K562 (cell line): ENCODE measurements around the gene NCOA6. TPM values are rescaled to one million over a fixed set of nuclear protein-coding genes. Genes with fewer than 3 reads are reported as not detected.

ENCODE experiments used
- ARNT ChIP-seq, 2 experiments: fragments of 450-650 bp; IDR thresholded peaks; 2 replicates each; pipeline ENCODE4 v1.6.1; 2016; ENCODE audit warnings: mild to moderate bottlenecking in 1 of 2
- CBFA2T3 ChIP-seq: fragments of 450-650 bp; IDR thresholded peaks from 2 replicates; pipeline ENCODE4 v1.6.1; 2017
- CCNT2 ChIP-seq: IDR thresholded peaks from 2 replicates; pipeline ENCODE4 v1.6.1; 2011; ENCODE audit warnings: borderline replicate concordance, low read depth, mild to moderate bottlenecking, moderate library complexity, mixed read lengths, low read length; ENCODE audit not compliant: insufficient read length; ENCODE audit errors: extremely low read depth
- CEBPB ChIP-seq: fragments of 450-650 bp; IDR thresholded peaks from 2 replicates; pipeline ENCODE4 v1.6.1; 2016; ENCODE audit warnings: missing genetic modification characterization, missing compliant biosample characterization
- DNMT1 ChIP-seq: fragments of 450-650 bp; IDR thresholded peaks from 2 replicates; pipeline ENCODE4 v1.6.1; 2016; ENCODE audit warnings: antibody characterized with exemption, mild to moderate bottlenecking
- KDM1A ChIP-seq, 2 experiments: fragments of 450-650 bp; IDR thresholded peaks; 2 replicates each; pipeline ENCODE4 v1.6.1; 2016; ENCODE audit warnings: mild to moderate bottlenecking in 2 of 2
- MXI1 ChIP-seq: IDR thresholded peaks from 2 replicates; pipeline ENCODE4 v1.6.1; 2011; ENCODE audit warnings: low read depth, mild to moderate bottlenecking, improper control_type of control experiment, low read length
- NFE2 ChIP-seq: IDR thresholded peaks from 2 replicates; pipeline ENCODE4 v1.6.1; 2014; ENCODE audit warnings: antibody characterized with exemption, low read depth
- PHB2 ChIP-seq: fragments of 450-650 bp; IDR thresholded peaks from 2 replicates; pipeline ENCODE4 v1.6.1; 2017; ENCODE audit warnings: low read depth
- TOE1 ChIP-seq, 2 experiments: fragments of 450-650 bp in 1 of 2; sonication (generic) in 1 of 2; formaldehyde crosslinking in 1 of 2; IDR thresholded peaks; 2 replicates each; pipeline versions ENCODE4 v1.7.1 to v1.8.0; 2016 to 2022; ENCODE audit warnings: borderline replicate concordance in 2 of 2, mild to moderate bottlenecking in 2 of 2, antibody characterized with exemption in 1 of 2, inconsistent platforms in 1 of 2, low read depth in 1 of 2, missing genetic modification reagents in 1 of 2, moderate library complexity in 1 of 2
- ZNF134 ChIP-seq: fragments of 250-450 bp; sonication (Bioruptor Pico); conservative IDR thresholded peaks from 2 replicates; pipeline ENCODE4 v1.4.0; 2020
- polyA plus RNA-seq, 8 experiments: library from polyadenylated mRNA; depleted of rRNA in 4 of 8; stranded (reverse) in 5 of 8; unstranded in 3 of 8; fragments of >200 nt; fragmentation: Nextera tagmentation in 2 of 8; fragmentation: Illumina TruSeq in 1 of 8; extraction: Ambion mirVana in 2 of 8; extraction: Trizol in 1 of 8; gene quantifications; 2 replicates each; pipeline versions ENCODE4 v1.2.1 to v1.2.3, GENCODE V29; 2011 to 2014; ENCODE audit warnings: inconsistent platforms in 1 of 8, missing spikeins in 1 of 8
- total RNA-seq, 7 experiments: library from RNA; depleted of rRNA in 6 of 7; stranded (reverse); fragments of >200 nt in 6 of 7; fragmentation: Illumina TruSeq in 2 of 7; extraction: Trizol in 2 of 7; gene quantifications; 2 replicates each; pipeline versions ENCODE4 v1.2.1 to v1.2.3, GENCODE V29; 2011 to 2021; ENCODE audit warnings: low replicate concordance in 1 of 7
- TF ChIP-seq, protein P1 (sequence below): fragments of 450-650 bp; IDR thresholded peaks from 2 replicates; pipeline ENCODE4 v1.7.0; 2016; ENCODE audit warnings: borderline replicate concordance
- TF ChIP-seq, protein P2 (sequence below): fragments of 450-650 bp; IDR thresholded peaks from 2 replicates; pipeline ENCODE4 v1.6.1; 2016; ENCODE audit warnings: mild to moderate bottlenecking, moderate library complexity

NCOA6 gene
- total and polyA plus RNA-seq, 9 of the 15 experiments (the other 6 are each of a cell fraction or from before 2014, with no cell fraction given): 6.1 to 25.0 (median 9.5) TPM

DNA sequence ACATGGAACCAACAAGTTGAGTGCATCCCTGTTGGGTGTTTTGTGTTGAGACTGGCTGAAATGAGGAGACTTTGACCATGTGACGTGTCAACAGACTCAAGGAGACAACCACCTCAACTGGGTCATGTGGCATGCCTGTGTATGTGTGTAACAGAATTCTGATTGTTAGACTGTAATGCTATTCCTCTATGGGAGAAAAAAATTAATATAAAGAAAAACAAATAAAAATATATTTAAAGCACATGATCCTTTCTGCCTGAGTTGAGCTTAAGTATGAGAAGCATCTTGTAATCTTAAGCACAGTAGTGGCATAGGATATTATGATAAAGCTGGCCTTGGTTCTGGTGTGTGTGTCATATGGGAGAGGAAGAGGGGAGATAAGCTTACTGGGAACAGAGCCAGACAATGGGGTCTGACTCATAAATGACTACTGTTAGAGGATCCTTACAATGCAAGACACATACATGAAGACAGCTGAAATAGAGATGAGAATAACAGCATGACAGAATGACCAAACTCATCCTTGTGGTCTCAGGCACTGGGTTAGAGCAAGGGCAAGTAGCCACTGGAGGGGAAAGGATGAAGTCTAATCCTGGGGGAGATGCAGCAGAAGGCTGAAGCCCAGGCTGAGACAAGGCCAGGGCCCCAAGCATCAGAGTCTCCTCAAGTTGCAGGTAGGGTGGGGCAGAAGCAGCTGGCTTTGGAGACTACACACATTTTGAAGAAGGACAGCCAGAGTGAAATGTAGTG lies 112.1 kb downstream of the NCOA6 start (continued):
- peak; percentile 76 for TF ChIP-seq PHB2
- TF ChIP-seq ARNT (IDR thresholded peaks at IDR 0.05): peak in 1 of 2 experiments; percentile 91; a peak in 2 of 4 replicates
- TF ChIP-seq TOE1 (IDR thresholded peaks at IDR 0.05; ENCODE audit: borderline replicate concordance): peak; percentile 53; the same call in 1 of the 2 replicates
- TF ChIP-seq TOE1 (CRISPR knock-in tag; IDR thresholded peaks at IDR 0.05; ENCODE audit: borderline replicate concordance, low read depth): no peak
- 0 out of 2 replicates have a peak, but pooled peaks have one; percentile 20 for TF ChIP-seq DNMT1
- TF ChIP-seq, protein P1, sequence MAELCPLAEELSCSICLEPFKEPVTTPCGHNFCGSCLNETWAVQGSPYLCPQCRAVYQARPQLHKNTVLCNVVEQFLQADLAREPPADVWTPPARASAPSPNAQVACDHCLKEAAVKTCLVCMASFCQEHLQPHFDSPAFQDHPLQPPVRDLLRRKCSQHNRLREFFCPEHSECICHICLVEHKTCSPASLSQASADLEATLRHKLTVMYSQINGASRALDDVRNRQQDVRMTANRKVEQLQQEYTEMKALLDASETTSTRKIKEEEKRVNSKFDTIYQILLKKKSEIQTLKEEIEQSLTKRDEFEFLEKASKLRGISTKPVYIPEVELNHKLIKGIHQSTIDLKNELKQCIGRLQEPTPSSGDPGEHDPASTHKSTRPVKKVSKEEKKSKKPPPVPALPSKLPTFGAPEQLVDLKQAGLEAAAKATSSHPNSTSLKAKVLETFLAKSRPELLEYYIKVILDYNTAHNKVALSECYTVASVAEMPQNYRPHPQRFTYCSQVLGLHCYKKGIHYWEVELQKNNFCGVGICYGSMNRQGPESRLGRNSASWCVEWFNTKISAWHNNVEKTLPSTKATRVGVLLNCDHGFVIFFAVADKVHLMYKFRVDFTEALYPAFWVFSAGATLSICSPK: no peak
- TF ChIP-seq KDM1A (IDR thresholded peaks at IDR 0.05): peak; percentile 88; a peak in 3 of 4 replicates
- TF ChIP-seq MXI1: peak; percentile 64
- TF ChIP-seq ZNF134: no peak
- peak; percentile 61 for TF ChIP-seq CCNT2
- TF ChIP-seq, protein P2, sequence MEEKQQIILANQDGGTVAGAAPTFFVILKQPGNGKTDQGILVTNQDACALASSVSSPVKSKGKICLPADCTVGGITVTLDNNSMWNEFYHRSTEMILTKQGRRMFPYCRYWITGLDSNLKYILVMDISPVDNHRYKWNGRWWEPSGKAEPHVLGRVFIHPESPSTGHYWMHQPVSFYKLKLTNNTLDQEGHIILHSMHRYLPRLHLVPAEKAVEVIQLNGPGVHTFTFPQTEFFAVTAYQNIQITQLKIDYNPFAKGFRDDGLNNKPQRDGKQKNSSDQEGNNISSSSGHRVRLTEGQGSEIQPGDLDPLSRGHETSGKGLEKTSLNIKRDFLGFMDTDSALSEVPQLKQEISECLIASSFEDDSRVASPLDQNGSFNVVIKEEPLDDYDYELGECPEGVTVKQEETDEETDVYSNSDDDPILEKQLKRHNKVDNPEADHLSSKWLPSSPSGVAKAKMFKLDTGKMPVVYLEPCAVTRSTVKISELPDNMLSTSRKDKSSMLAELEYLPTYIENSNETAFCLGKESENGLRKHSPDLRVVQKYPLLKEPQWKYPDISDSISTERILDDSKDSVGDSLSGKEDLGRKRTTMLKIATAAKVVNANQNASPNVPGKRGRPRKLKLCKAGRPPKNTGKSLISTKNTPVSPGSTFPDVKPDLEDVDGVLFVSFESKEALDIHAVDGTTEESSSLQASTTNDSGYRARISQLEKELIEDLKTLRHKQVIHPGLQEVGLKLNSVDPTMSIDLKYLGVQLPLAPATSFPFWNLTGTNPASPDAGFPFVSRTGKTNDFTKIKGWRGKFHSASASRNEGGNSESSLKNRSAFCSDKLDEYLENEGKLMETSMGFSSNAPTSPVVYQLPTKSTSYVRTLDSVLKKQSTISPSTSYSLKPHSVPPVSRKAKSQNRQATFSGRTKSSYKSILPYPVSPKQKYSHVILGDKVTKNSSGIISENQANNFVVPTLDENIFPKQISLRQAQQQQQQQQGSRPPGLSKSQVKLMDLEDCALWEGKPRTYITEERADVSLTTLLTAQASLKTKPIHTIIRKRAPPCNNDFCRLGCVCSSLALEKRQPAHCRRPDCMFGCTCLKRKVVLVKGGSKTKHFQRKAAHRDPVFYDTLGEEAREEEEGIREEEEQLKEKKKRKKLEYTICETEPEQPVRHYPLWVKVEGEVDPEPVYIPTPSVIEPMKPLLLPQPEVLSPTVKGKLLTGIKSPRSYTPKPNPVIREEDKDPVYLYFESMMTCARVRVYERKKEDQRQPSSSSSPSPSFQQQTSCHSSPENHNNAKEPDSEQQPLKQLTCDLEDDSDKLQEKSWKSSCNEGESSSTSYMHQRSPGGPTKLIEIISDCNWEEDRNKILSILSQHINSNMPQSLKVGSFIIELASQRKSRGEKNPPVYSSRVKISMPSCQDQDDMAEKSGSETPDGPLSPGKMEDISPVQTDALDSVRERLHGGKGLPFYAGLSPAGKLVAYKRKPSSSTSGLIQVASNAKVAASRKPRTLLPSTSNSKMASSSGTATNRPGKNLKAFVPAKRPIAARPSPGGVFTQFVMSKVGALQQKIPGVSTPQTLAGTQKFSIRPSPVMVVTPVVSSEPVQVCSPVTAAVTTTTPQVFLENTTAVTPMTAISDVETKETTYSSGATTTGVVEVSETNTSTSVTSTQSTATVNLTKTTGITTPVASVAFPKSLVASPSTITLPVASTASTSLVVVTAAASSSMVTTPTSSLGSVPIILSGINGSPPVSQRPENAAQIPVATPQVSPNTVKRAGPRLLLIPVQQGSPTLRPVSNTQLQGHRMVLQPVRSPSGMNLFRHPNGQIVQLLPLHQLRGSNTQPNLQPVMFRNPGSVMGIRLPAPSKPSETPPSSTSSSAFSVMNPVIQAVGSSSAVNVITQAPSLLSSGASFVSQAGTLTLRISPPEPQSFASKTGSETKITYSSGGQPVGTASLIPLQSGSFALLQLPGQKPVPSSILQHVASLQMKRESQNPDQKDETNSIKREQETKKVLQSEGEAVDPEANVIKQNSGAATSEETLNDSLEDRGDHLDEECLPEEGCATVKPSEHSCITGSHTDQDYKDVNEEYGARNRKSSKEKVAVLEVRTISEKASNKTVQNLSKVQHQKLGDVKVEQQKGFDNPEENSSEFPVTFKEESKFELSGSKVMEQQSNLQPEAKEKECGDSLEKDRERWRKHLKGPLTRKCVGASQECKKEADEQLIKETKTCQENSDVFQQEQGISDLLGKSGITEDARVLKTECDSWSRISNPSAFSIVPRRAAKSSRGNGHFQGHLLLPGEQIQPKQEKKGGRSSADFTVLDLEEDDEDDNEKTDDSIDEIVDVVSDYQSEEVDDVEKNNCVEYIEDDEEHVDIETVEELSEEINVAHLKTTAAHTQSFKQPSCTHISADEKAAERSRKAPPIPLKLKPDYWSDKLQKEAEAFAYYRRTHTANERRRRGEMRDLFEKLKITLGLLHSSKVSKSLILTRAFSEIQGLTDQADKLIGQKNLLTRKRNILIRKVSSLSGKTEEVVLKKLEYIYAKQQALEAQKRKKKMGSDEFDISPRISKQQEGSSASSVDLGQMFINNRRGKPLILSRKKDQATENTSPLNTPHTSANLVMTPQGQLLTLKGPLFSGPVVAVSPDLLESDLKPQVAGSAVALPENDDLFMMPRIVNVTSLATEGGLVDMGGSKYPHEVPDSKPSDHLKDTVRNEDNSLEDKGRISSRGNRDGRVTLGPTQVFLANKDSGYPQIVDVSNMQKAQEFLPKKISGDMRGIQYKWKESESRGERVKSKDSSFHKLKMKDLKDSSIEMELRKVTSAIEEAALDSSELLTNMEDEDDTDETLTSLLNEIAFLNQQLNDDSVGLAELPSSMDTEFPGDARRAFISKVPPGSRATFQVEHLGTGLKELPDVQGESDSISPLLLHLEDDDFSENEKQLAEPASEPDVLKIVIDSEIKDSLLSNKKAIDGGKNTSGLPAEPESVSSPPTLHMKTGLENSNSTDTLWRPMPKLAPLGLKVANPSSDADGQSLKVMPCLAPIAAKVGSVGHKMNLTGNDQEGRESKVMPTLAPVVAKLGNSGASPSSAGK: peak; percentile 36; the same call in 1 of the 2 replicates
- 0 out of 2 replicates have a peak, but pooled peaks have one; percentile 21 for TF ChIP-seq CEBPB (tag)
- peak; percentile 98 for TF ChIP-seq CBFA2T3
- TF ChIP-seq NFE2: peak; percentile 51
